ENCODE data around the gene PRUNE2. TPM values are rescaled to one million over a fixed set of nuclear protein-coding genes. Genes with fewer than 3 reads are reported as not detected.

Gene PRUNE2
- total and polyA plus RNA-seq, 4 donors, result 1.3 to 4.5 (median 1.6) TPM

- TF ChIP-seq REST (IDR thresholded peaks at IDR 0.05) (no peak), MAX (IDR thresholded peaks at IDR 0.05) (no peak), RXRA (IDR thresholded peaks at IDR 0.05) (no peak), YY1 (IDR thresholded peaks at IDR 0.05) (no peak), TAF1 (conservative IDR thresholded peaks at IDR 0.05) (no peak), NR2F2 (IDR thresholded peaks at IDR 0.05) (no peak), RAD21 (IDR thresholded peaks at IDR 0.05) (no peak)
- TF ChIP-seq, protein P1, sequence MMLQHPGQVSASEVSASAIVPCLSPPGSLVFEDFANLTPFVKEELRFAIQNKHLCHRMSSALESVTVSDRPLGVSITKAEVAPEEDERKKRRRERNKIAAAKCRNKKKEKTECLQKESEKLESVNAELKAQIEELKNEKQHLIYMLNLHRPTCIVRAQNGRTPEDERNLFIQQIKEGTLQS (IDR thresholded peaks at IDR 0.05), result no peak
Observed at GRCh38 chr9:76626141-76626540, 279.8 kb downstream of the PRUNE2 start (continued).

- Histone ChIP-seq H3K27ac (ENCODE audit: low read depth in 1 of 2, low read length in 2 of 2) (no peak overlapping the region), H3K4me3 (ENCODE audit: low read depth in 1 of 3, low read length in 3 of 3) (no peak overlapping the region), H3K9me3 (ENCODE audit: control insufficient read depth in 4 of 4, low read length in 3 of 4) (no peaks in the 10 kb centered on the region), H3K36me3 (ENCODE audit: control insufficient read depth in 4 of 4, insufficient read depth in 3 of 4, low read depth in 1 of 4, low read length in 3 of 4) (no peaks in the 10 kb centered on the region), H3K27me3 (ENCODE audit: control insufficient read depth in 4 of 4, insufficient read depth in 4 of 4, low read length in 3 of 4) (no peaks in the 10 kb centered on the region), H3K4me1 (ENCODE audit: control insufficient read depth in 4 of 4, insufficient read depth in 4 of 4, low read length in 3 of 4) (peaks cover 0 to 2% (median 0%) of the 10 kb centered on the region in 4 donors), H3K9ac (ENCODE audit: low read depth in 1 of 2, low read length in 2 of 2) (no peak overlapping the region)
- DNase-seq (ENCODE audit: low spot score), result no peak
- TF ChIP-seq YY1 (IDR thresholded peaks at IDR 0.05), result no peak
- TF ChIP-seq REST (IDR thresholded peaks at IDR 0.05), result no peak
- TF ChIP-seq ZBTB33 (IDR thresholded peaks at IDR 0.05), result no peak
- TF ChIP-seq FOXA2 (IDR thresholded peaks at IDR 0.05), result no peak
- no peak for TF ChIP-seq SP1 (IDR thresholded peaks at IDR 0.05)
- no peak for TF ChIP-seq RAD21 (IDR thresholded peaks at IDR 0.05)
- TF ChIP-seq RXRA (IDR thresholded peaks at IDR 0.05), result no peak
- no peak for TF ChIP-seq TAF1 (conservative IDR thresholded peaks at IDR 0.05)
- no peak for TF ChIP-seq MAX (IDR thresholded peaks at IDR 0.05)
- no peak for TF ChIP-seq HNF4A (conservative IDR thresholded peaks at IDR 0.05)
- TF ChIP-seq HNF4G (IDR thresholded peaks at IDR 0.05), result no peak
- no peak for TF ChIP-seq FOXA1 (IDR thresholded peaks at IDR 0.05)
- TF ChIP-seq, protein P2, sequence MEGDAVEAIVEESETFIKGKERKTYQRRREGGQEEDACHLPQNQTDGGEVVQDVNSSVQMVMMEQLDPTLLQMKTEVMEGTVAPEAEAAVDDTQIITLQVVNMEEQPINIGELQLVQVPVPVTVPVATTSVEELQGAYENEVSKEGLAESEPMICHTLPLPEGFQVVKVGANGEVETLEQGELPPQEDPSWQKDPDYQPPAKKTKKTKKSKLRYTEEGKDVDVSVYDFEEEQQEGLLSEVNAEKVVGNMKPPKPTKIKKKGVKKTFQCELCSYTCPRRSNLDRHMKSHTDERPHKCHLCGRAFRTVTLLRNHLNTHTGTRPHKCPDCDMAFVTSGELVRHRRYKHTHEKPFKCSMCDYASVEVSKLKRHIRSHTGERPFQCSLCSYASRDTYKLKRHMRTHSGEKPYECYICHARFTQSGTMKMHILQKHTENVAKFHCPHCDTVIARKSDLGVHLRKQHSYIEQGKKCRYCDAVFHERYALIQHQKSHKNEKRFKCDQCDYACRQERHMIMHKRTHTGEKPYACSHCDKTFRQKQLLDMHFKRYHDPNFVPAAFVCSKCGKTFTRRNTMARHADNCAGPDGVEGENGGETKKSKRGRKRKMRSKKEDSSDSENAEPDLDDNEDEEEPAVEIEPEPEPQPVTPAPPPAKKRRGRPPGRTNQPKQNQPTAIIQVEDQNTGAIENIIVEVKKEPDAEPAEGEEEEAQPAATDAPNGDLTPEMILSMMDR (IDR thresholded peaks at IDR 0.05; ENCODE audit: low read depth, low read length, missing input control), result no peak
- no peak for TF ChIP-seq JUND (IDR thresholded peaks at IDR 0.05)
- no peak for TF ChIP-seq NR2F2 (IDR thresholded peaks at IDR 0.05)
- no peak for TF ChIP-seq GABPA (IDR thresholded peaks at IDR 0.05 in 1 of 2, conservative IDR thresholded peaks at IDR 0.05 in 1 of 2)
- no peak for TF ChIP-seq EGR1 (IDR thresholded peaks at IDR 0.05; ENCODE audit: low read depth in 2 of 2)
- TF ChIP-seq, protein P1 (IDR thresholded peaks at IDR 0.05), result no peak
- WGBS, result 89% methylated on average over 5 of the region's 5 CpGs
Observed at GRCh38 chr9:76624391-76625048, 281.4 kb downstream of the PRUNE2 start.
